Measurements from ENCODE around the gene SMPD4. TPM values are rescaled to one million over a fixed set of nuclear protein-coding genes. Genes with fewer than 3 reads are reported as not detected.
"Not testable (repeated sequence)": the region's sequence is repeated elsewhere in the genome, so short reads cannot be mapped to it uniquely, and the experiment has no call there.

SMPD4 gene
- total RNA-seq, 1 experiment from 2014 or later = 49.7 TPM

- not testable (repeated sequence) for DNase-seq (ENCODE audit: low spot score)
These were observed 41.8 kb downstream of the SMPD4 start for GRCh38 chr2:130139331-130140280.

GRCh38 chr2:130138841-130139251, 42.6 kb downstream of the SMPD4 start:
- not testable (repeated sequence) for DNase-seq (ENCODE audit: low spot score)

GRCh38 chr2:130138326-130138725, 43.1 kb downstream of the SMPD4 start:
- DNase-seq (ENCODE audit: low spot score) = not testable (repeated sequence)

GRCh38 chr2:130137118-130137517, 44.3 kb downstream of the SMPD4 start:
- DNase-seq (ENCODE audit: low spot score) = not testable (repeated sequence)

GRCh38 chr2:130136546-130136945, 44.9 kb downstream of the SMPD4 start:
- not testable (repeated sequence) for DNase-seq (ENCODE audit: low spot score)

- no peak for DNase-seq (ENCODE audit: low spot score)
These were observed 45.5 kb downstream of the SMPD4 start for GRCh38 chr2:130135692-130136541.

GRCh38 chr2:130129120-130129829, 52.1 kb downstream of the SMPD4 start, which contains the start of gene POTEF:
POTEF (minus strand) TSS chr2:130129222; CDS start chr2:130120515, 8,707 bp downstream.
- not testable (repeated sequence) for DNase-seq (ENCODE audit: low spot score)

- DNase-seq (ENCODE audit: low spot score) = not testable (repeated sequence)
These were observed 52.9 kb downstream of the SMPD4 start for GRCh38 chr2:130128464-130128863.

- not testable (repeated sequence) for DNase-seq (ENCODE audit: low spot score)
These were observed 53.7 kb downstream of the SMPD4 start for GRCh38 chr2:130127726-130128125.

GRCh38 chr2:130120924-130121323, 60.5 kb downstream of the SMPD4 start:
- not testable (repeated sequence) for DNase-seq (ENCODE audit: low spot score)

- not testable (repeated sequence) for DNase-seq (ENCODE audit: low spot score)
These were observed 78.6 kb downstream of the SMPD4 start for GRCh38 chr2:130102597-130103363.

Other genes starting within 250 kb of the SMPD4 start
- not detected in 2 replicates for gene RAB6C, start 201.9 kb downstream of the SMPD4 start, total RNA-seq (2014; rRNA removed; shearing (Covaris generic))
- not detected in 2 replicates for gene POTEF, start 52.4 kb downstream of the SMPD4 start, total RNA-seq (2014; rRNA removed; shearing (Covaris generic))
- 52.8 and 60.1 TPM in 2 replicates for gene CCDC74B, start 36.5 kb downstream of the SMPD4 start, total RNA-seq (2014; rRNA removed; shearing (Covaris generic))
- 235 and 238 TPM in 2 replicates for gene MZT2B, start 660 bp upstream of the SMPD4 start, total RNA-seq (2014; rRNA removed; shearing (Covaris generic))
- gene TUBA3E, start 16.8 kb upstream of the SMPD4 start, total RNA-seq (2014; rRNA removed; shearing (Covaris generic)) = not detected in 2 replicates
- gene IMP4, start 161.3 kb upstream of the SMPD4 start, total RNA-seq (2014; rRNA removed; shearing (Covaris generic)) = 139 and 142 TPM in 2 replicates
- 21.0 and 25.9 TPM in 2 replicates for gene PTPN18, start 174.5 kb upstream of the SMPD4 start, total RNA-seq (2014; rRNA removed; shearing (Covaris generic))

Measured in A172 (cell line).